Psoas muscle (tissue), 8 donors: ENCODE data around the gene STARD13. TPM values are rescaled to one million over a fixed set of nuclear protein-coding genes. Genes with fewer than 3 reads are reported as not detected.
"Not testable (repeated sequence)": the region's sequence is repeated elsewhere in the genome, so short reads cannot be mapped to it uniquely, and the experiment has no call there.

Experiments used
- ATAC-seq, 4 donors: fragments of 200-7000 bp; cut with Tn5 transposase; one replicate each; pipeline ENCODE4 v1.9.1; 2020; ENCODE audit warnings: moderate library complexity in 3 of 4, mild to moderate bottlenecking in 2 of 4
- DNase-seq, 2 donors: peaks; one replicate each; pipeline ENCODE4 v3.0.0-alpha.2; 2020
- H3K27ac ChIP-seq: fragments of 200-600 bp; one replicate; pipeline ENCODE4 v1.8.0; 2022
- H3K27me3 ChIP-seq, 3 donors: fragments of 200-600 bp in 1 of 3; one replicate each; pipeline versions ENCODE4 v1.6.1 to v1.8.0; 2013 to 2022; ENCODE audit warnings: low read length in 2 of 3, mild to moderate bottlenecking in 2 of 3, moderate library complexity in 1 of 3; ENCODE audit not compliant: insufficient read depth in 3 of 3
- H3K36me3 ChIP-seq, 2 donors: fragments of 200-600 bp in 1 of 2; one replicate each; pipeline versions ENCODE4 v1.6.1 to v1.8.0; 2013 to 2022; ENCODE audit warnings: low read depth in 1 of 2, mild to moderate bottlenecking in 1 of 2, moderate library complexity in 1 of 2; ENCODE audit not compliant: insufficient read depth in 1 of 2
- H3K4me1 ChIP-seq: fragments of 200-600 bp; one replicate; pipeline ENCODE4 v1.8.0; 2022
- H3K4me3 ChIP-seq: fragments of 200-600 bp; one replicate; pipeline ENCODE4 v1.8.0; 2022; ENCODE audit warnings: mild to moderate bottlenecking
- H3K9me3 ChIP-seq: fragments of 200-600 bp; one replicate; pipeline ENCODE4 v1.8.0; 2022
- WGBS, 3 donors: extraction: QIAGEN DNeasy Blood & Tissue Kit; methylation state at CpG; one replicate each; pipeline versions ENCODE4 v1.1.6 to v1.1.7; 2013; 5-methylcytosine and 5-hydroxymethylcytosine counted together
- intact Hi-C, 2 donors: fragments of 100-400 bp; cut with DNase I; formaldehyde crosslinking; loops; one replicate each; pipeline versions ENCODE4 v1.11.0 to v1.14.2; 2022
- polyA plus RNA-seq, 3 donors: library from polyadenylated mRNA; stranded (reverse); fragments of 200-250 nt; gene quantifications; one replicate each; pipeline ENCODE4 v1.2.3, GENCODE V29; 2013
- total RNA-seq, 4 donors: library from RNA; stranded (reverse); fragmentation: NEBNext Ultra II Directional in 2 of 4; extraction: Animal tissue kit (Norgen Biotek cat#: 25700) in 2 of 4; gene quantifications; one replicate each; pipeline versions ENCODE4 v1.2.1 to v1.2.4, GENCODE V29; 2021 to 2023
- TF ChIP-seq, protein P1 (sequence below): fragments of 200-600 bp; IDR thresholded peaks from one replicate; pipeline ENCODE4 v1.8.0; 2022; ENCODE audit warnings: antibody characterized with exemption
- donor health status: healthy with polysubstance abuse.
- donor health status: DM: no; HTN: no; CAD: no; lungs with moderate emphysema.
- donor health status: Bipolar disorder and iron deficiency.
- donor health status: healthy.
- donor health status: DM: yes; HTN: yes; CAD: no.
- donor health status: DM: no; HTN: no; CAD: no.
- donor health status: DM: no; HTN: no; CAD: no.
- donor health status: DM: yes; HTN: yes; CAD: no.

The STARD13 gene
- total and polyA plus RNA-seq, 7 donors: 2.3 to 9.2 (median 5.6) TPM

DNA sequence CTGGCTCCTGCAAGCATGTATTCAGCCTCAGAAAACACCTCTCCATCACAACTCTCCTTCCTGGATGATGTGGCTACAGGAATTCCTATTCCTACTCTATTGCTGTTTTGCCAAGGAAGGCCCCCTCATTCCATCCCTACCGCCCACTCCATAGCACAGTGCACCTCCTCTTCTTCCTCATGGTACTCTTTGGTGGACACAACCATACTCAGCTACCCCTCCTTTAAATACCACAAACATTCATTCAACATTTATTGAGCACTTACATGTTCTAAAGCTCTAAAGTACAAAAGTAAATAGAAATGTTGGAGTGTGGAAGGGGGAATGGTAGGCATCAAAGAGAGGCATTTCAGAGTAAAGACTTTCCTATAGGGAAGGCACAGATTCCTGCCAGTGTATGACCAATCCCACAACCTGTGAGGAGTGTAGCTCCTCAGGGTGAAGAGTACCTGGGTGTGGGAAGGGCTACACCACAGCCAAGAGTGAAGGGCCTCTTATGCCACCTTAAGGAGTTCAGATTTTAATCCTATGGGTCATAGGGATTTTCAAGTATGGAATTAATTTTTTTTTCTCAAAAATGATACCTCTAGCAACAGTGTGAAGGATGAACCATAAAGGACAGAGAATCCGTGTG, 42.5 kb downstream of the STARD13 start:
- Histone ChIP-seq H3K4me3 (no peak overlapping the region), H3K4me1 (no peaks in the 10 kb centered on the region), H3K27me3 (no peaks in the 10 kb centered on the region), H3K27ac (no peak overlapping the region), H3K36me3 (no peaks in the 10 kb centered on the region), H3K9me3 (no peaks in the 10 kb centered on the region)
- DNase-seq (no peak), ATAC-seq (no peak)
- TF ChIP-seq, protein P1, sequence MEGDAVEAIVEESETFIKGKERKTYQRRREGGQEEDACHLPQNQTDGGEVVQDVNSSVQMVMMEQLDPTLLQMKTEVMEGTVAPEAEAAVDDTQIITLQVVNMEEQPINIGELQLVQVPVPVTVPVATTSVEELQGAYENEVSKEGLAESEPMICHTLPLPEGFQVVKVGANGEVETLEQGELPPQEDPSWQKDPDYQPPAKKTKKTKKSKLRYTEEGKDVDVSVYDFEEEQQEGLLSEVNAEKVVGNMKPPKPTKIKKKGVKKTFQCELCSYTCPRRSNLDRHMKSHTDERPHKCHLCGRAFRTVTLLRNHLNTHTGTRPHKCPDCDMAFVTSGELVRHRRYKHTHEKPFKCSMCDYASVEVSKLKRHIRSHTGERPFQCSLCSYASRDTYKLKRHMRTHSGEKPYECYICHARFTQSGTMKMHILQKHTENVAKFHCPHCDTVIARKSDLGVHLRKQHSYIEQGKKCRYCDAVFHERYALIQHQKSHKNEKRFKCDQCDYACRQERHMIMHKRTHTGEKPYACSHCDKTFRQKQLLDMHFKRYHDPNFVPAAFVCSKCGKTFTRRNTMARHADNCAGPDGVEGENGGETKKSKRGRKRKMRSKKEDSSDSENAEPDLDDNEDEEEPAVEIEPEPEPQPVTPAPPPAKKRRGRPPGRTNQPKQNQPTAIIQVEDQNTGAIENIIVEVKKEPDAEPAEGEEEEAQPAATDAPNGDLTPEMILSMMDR: no peak
- 91 to 97% (median 96%) methylated on average over 2 of the region's 2 CpGs for WGBS, 3 donors
- intact Hi-C loops: no loop called here

- intact Hi-C loops, ATAC-seq, DNase-seq, H3K4me1 ChIP-seq, H3K27me3 ChIP-seq, H3K4me3 ChIP-seq, H3K9me3 ChIP-seq, H3K27ac ChIP-seq, H3K36me3 ChIP-seq: not testable (repeated sequence)
- 81 to 93% (median 81%) methylated on average over 4 of the region's 6 CpGs for WGBS, 3 donors
Measured at GRCh38 chr13:33242372-33242771, 43.2 kb downstream of the STARD13 start.

DNA sequence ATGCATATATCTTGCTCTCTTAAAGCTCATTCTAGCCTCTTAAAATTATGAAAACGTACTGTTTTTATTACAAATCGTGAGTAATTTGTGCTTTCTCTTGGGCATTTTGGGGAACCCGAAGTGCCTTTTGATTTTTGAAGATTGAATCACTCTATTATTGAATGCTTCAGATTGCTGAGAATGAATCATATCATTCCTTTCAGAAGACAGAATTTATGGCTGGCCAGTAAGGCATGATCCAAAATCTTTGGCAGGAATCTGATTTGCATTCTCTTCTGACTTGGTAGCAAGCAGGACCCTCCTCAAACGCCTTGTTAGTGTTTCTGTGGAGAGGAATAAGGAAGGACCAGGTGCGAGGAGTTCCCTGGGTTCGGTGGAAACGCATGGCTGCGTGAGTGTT, 49.5 kb downstream of the STARD13 start:
- ATAC-seq (peak in 3 of 4 donors; percentile 30 to 64 (median 39)), DNase-seq (no peak)
- Histone ChIP-seq H3K4me1 (peaks cover 22% of the 10 kb centered on the region), H3K27me3 (no peaks in the 10 kb centered on the region), H3K27ac (no peak overlapping the region), H3K36me3 (no peaks in the 10 kb centered on the region), H3K4me3 (no peak overlapping the region), H3K9me3 (no peaks in the 10 kb centered on the region)
- intact Hi-C loops: no loop called here
- 66 to 77% (median 68%) methylated on average over 8 of the region's 8 CpGs for WGBS, 3 donors
- TF ChIP-seq, protein P1: no peak

GRCh38 chr13:33235564-33235963, 50.0 kb downstream of the STARD13 start:
- no peaks in the 10 kb centered on the region for H3K36me3 ChIP-seq
- H3K27me3 ChIP-seq: no peaks in the 10 kb centered on the region
- ATAC-seq (peak in 3 of 4 donors; percentile 33 to 42 (median 35)), DNase-seq (no peak)
- no peaks in the 10 kb centered on the region for H3K9me3 ChIP-seq
- TF ChIP-seq, protein P1: no peak
- intact Hi-C loops: no loop called here
- H3K27ac ChIP-seq: no peak overlapping the region
- WGBS, 3 donors: 22 to 38% (median 27%) methylated on average over 3 of the region's 3 CpGs
- no peak overlapping the region for H3K4me3 ChIP-seq
- H3K4me1 ChIP-seq: peaks cover 22% of the 10 kb centered on the region

DNA sequence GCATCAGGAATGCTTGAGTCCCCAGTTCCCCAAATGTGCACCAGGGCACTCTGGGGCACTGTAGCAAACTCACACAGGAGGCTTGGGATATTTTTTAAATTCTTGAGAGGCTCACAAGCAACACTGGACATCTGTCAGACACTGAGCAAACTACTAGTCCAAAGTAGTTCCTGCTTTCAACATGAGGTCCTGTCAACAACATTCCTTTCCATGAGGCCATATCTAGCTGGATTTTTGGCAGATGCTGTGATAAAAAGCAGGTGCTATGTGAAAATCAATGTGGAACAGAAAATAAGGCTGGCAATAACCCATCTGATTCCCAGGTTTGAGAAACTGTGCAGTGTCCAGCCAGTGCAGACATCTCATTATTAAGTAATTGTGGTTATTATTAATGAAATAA, 50.5 kb downstream of the STARD13 start:
- Histone ChIP-seq H3K9me3 (no peaks in the 10 kb centered on the region), H3K27me3 (no peaks in the 10 kb centered on the region), H3K36me3 (no peaks in the 10 kb centered on the region), H3K4me3 (no peak overlapping the region), H3K4me1 (peaks cover 22% of the 10 kb centered on the region), H3K27ac (no peak overlapping the region)
- DNase-seq: no peak
- TF ChIP-seq, protein P1: no peak
- peak; percentile 70 to 89 (median 87) for ATAC-seq
- intact Hi-C loops: no loop called here
